Gastroesophageal sphincter (tissue), 3 donors: ENCODE data around the gene BORCS6.

ENCODE experiments used
- EP300 ChIP-seq: sonication (generic); formaldehyde crosslinking; IDR thresholded peaks from one replicate; pipeline ENCODE4 v1.6.1; 2017; ENCODE audit warnings: antibody characterized with exemption, mild to moderate bottlenecking
- TF ChIP-seq, protein P1 (sequence below), 4 experiments: fragments of 200-600 bp in 2 of 4; fragments of 450-650 bp in 2 of 4; sonication (generic) in 1 of 4; IDR thresholded peaks; one replicate each; pipeline ENCODE4 v1.5.1; 2017 to 2019; ENCODE audit warnings: antibody characterized with exemption in 4 of 4, mild to moderate bottlenecking in 2 of 4, moderate library complexity in 2 of 4

- TF ChIP-seq, protein P1, sequence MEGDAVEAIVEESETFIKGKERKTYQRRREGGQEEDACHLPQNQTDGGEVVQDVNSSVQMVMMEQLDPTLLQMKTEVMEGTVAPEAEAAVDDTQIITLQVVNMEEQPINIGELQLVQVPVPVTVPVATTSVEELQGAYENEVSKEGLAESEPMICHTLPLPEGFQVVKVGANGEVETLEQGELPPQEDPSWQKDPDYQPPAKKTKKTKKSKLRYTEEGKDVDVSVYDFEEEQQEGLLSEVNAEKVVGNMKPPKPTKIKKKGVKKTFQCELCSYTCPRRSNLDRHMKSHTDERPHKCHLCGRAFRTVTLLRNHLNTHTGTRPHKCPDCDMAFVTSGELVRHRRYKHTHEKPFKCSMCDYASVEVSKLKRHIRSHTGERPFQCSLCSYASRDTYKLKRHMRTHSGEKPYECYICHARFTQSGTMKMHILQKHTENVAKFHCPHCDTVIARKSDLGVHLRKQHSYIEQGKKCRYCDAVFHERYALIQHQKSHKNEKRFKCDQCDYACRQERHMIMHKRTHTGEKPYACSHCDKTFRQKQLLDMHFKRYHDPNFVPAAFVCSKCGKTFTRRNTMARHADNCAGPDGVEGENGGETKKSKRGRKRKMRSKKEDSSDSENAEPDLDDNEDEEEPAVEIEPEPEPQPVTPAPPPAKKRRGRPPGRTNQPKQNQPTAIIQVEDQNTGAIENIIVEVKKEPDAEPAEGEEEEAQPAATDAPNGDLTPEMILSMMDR (IDR thresholded peaks at IDR 0.05), result peak in 1 of 4 experiments; percentile 33
- TF ChIP-seq EP300, result no peak
Observed at GRCh38 chr17:8186446-8186786, 3.6 kb downstream of the BORCS6 start.
